SK-N-SH (cell line): ENCODE measurements around the gene ADAMTSL5. TPM values are rescaled to one million over a fixed set of nuclear protein-coding genes. Genes with fewer than 3 reads are reported as not detected.
"Not testable (repeated sequence)": the region's sequence is repeated elsewhere in the genome, so short reads cannot be mapped to it uniquely, and the experiment has no call there.

Source experiments
- CTCF ChIA-PET: fragments of 300-600, 350-600 bp; formaldehyde crosslinking; extraction: SDS; loops from one replicate; lab custom pipeline; 2021; lab: Yijun Ruan, JAX
- POLR2A ChIA-PET: fragments of 350-600 bp; sonication (Branson Sonifier 250); formaldehyde crosslinking; extraction: SDS; loops from one replicate; lab custom pipeline; 2020; ENCODE audit warnings: antibody characterized with exemption, inconsistent platforms; lab: Yijun Ruan, JAX
- DNase-seq: peaks from one replicate; pipeline ENCODE4 v3.0.0; 2012
- H2AFZ ChIP-seq: fragments of 200-600 bp; sonication (generic); 2 replicates; pipeline ENCODE4 v1.8.1; 2016; ENCODE audit warnings: antibody characterized with exemption, mild to moderate bottlenecking, low read depth
- H3F3A ChIP-seq: fragments of 200-600 bp; sonication (generic); replicated peaks from 2 replicates; pipeline ENCODE3; 2016; ENCODE audit warnings: antibody characterized with exemption, mild to moderate bottlenecking; ENCODE audit not compliant: insufficient read depth
- H3K27ac ChIP-seq, 2 experiments: fragments of 200-500 bp in 1 of 2; fragments of 200-600 bp in 1 of 2; sonication (Bioruptor generic) in 1 of 2; sonication (generic), shearing (Covaris generic) in 1 of 2; 2 replicates each; pipeline versions ENCODE4 v1.5.1 to v1.6.1; 2014 to 2016; ENCODE audit warnings: low read depth in 2 of 2, inconsistent platforms in 1 of 2, low read length in 1 of 2, mild to moderate bottlenecking in 1 of 2, mixed read lengths in 1 of 2
- H3K27me3 ChIP-seq: fragments of 200-600 bp; sonication (generic), shearing (Covaris generic); 2 replicates; pipeline ENCODE4 v1.6.1; 2016; ENCODE audit warnings: mixed run types; ENCODE audit not compliant: insufficient read depth
- H3K36me3 ChIP-seq, 2 experiments: fragments of 200-500 bp in 1 of 2; fragments of 200-600 bp in 1 of 2; sonication (Bioruptor generic) in 1 of 2; sonication (generic) in 1 of 2; replicated peaks in 1 of 2; 2 replicates each; pipeline versions ENCODE3 to v1.5.1; 2014 to 2016; ENCODE audit warnings: low read length in 1 of 2, mild to moderate bottlenecking in 1 of 2; ENCODE audit not compliant: insufficient read depth in 2 of 2, control insufficient read depth in 1 of 2
- H3K4me1 ChIP-seq, 2 experiments: fragments of 200-500 bp in 1 of 2; fragments of 200-600 bp in 1 of 2; sonication (Bioruptor generic) in 1 of 2; sonication (generic), shearing (Covaris generic) in 1 of 2; 2 replicates each; pipeline versions ENCODE4 v1.5.1 to v1.6.1; 2014 to 2016; ENCODE audit warnings: low read depth in 1 of 2, low read length in 1 of 2, mixed run types in 1 of 2; ENCODE audit not compliant: insufficient read depth in 2 of 2, control insufficient read depth in 1 of 2
- H3K4me2 ChIP-seq: fragments of 200-600 bp; sonication (generic), shearing (Covaris generic); 2 replicates; pipeline ENCODE4 v1.6.1; 2017; ENCODE audit warnings: mixed run types
- H3K4me3 ChIP-seq, 2 experiments: fragments of 200-500 bp in 1 of 2; fragments of 200-600 bp in 1 of 2; sonication (Bioruptor generic) in 1 of 2; sonication (generic), shearing (Covaris generic) in 1 of 2; 2 replicates each; pipeline versions ENCODE4 v1.5.1 to v1.8.1; 2014 to 2016; ENCODE audit warnings: low read depth in 2 of 2, inconsistent platforms in 1 of 2, low read length in 1 of 2, mild to moderate bottlenecking in 1 of 2, mixed read lengths in 1 of 2, moderate library complexity in 1 of 2
- H3K79me2 ChIP-seq: fragments of 200-600 bp; sonication (generic); 2 replicates; pipeline ENCODE4 v1.8.1; 2017; ENCODE audit warnings: mild to moderate bottlenecking; ENCODE audit not compliant: insufficient read depth
- H3K9ac ChIP-seq: fragments of 200-600 bp; sonication (generic); 2 replicates; pipeline ENCODE4 v1.6.1; 2017; ENCODE audit warnings: mixed run types
- H3K9me2 ChIP-seq: fragments of 200-600 bp; sonication (generic); 2 replicates; pipeline ENCODE4 v1.6.1; 2017; ENCODE audit warnings: mixed run types
- H3K9me3 ChIP-seq: fragments of 200-600 bp; sonication (generic); 2 replicates; pipeline ENCODE4 v1.6.1; 2017; ENCODE audit warnings: mixed run types, mild to moderate bottlenecking, moderate library complexity
- H4K20me1 ChIP-seq: fragments of 200-600 bp; sonication (generic); 2 replicates; pipeline ENCODE4 v1.6.1; 2017; ENCODE audit warnings: mild to moderate bottlenecking, mixed run types; ENCODE audit not compliant: insufficient read depth
- GATA2 ChIP-seq: sonication (generic); formaldehyde crosslinking; IDR thresholded peaks from 2 replicates; pipeline ENCODE4 v1.5.0; 2020; ENCODE audit warnings: mild to moderate bottlenecking, missing genetic modification reagents
- JUND ChIP-seq: IDR thresholded peaks from 2 replicates; pipeline ENCODE4 v1.4.0; 2012
- MEF2A ChIP-seq: IDR thresholded peaks from 2 replicates; pipeline ENCODE4 v1.4.0; 2012; ENCODE audit warnings: low read depth, borderline replicate concordance
- NRF1 ChIP-seq: IDR thresholded peaks from 2 replicates; pipeline ENCODE4 v1.6.1; 2012; ENCODE audit warnings: low read depth, mild to moderate bottlenecking, low read length
- POLR2AphosphoS5 ChIP-seq: IDR thresholded peaks from 2 replicates; pipeline ENCODE4 v1.6.1; 2012; ENCODE audit warnings: low read depth, low read length
- REST ChIP-seq: IDR thresholded peaks from 2 replicates; pipeline ENCODE4 v1.6.1; 2012; ENCODE audit warnings: mild to moderate bottlenecking, low read depth, low read length, moderate library complexity
- WGBS: methylation state at CpG from one replicate; pipeline ENCODE4 v1.1.6; 2017; ENCODE audit warnings: low lambda C conversion rate; 5-methylcytosine and 5-hydroxymethylcytosine counted together
- polyA plus RNA-seq, 3 experiments: library from polyadenylated mRNA; depleted of rRNA; stranded (reverse); fragments of >200 nt; gene quantifications; 2 replicates each; pipeline ENCODE4 v1.2.3, GENCODE V29; 2012

The ADAMTSL5 gene
- polyA plus RNA-seq, 1 of the 3 experiments (the other 2 are of a cell fraction) = 5.7 TPM

GRCh38 chr19:1501200-1501595 is 11.6 kb downstream of the ADAMTSL5 start:
- WGBS = 70% methylated on average over 9 of the region's 9 CpGs
- Histone ChIP-seq H4K20me1 (no peaks in the 10 kb centered on the region), H3K79me2 (no peaks in the 10 kb centered on the region), H2AFZ (no peak overlapping the region), H3K4me3 (no peak overlapping the region), H3K9me2 (no peaks in the 10 kb centered on the region), H3K36me3 (no peaks in the 10 kb centered on the region), H3K9ac (no peak overlapping the region), H3K9me3 (no peaks in the 10 kb centered on the region), H3K4me2 (no peak overlapping the region), H3K27me3 (0 out of 2 replicates have a peak, but pooled peaks cover 5% of the 10 kb centered on the region), H3F3A (peaks cover 8% of the 10 kb centered on the region), H3K4me1 (peaks cover 5 to 7% of the 10 kb centered on the region in 2 experiments; a peak in 2 of 4 replicates), H3K27ac (no peak overlapping the region)
- ChIA-PET POLR2A (no interaction called here), CTCF (interaction anchor here (0.8 to 3.0 kb wide), 3 partner anchors 10 to 46 kb away, joined by 3 to 9 read pairs (median 4); no protein-coding TSS in a partner anchor)
- TF ChIP-seq GATA2 (CRISPR knock-in tag) (no peak), REST (no peak), JUND (no peak), MEF2A (no peak), NRF1 (no peak), POLR2AphosphoS5 (no peak)
- no peak for DNase-seq

- CTCF ChIA-PET, H3K27me3 ChIP-seq, H2AFZ ChIP-seq, H3K27ac ChIP-seq, POLR2A ChIA-PET, H4K20me1 ChIP-seq, DNase-seq, H3K4me1 ChIP-seq, H3K4me3 ChIP-seq, H3F3A ChIP-seq, H3K9ac ChIP-seq, H3K9me2 ChIP-seq, H3K9me3 ChIP-seq, H3K4me2 ChIP-seq, H3K79me2 ChIP-seq, H3K36me3 ChIP-seq: not testable (repeated sequence)
- 40% methylated on average over 1 of the region's 34 CpGs for WGBS
These were observed 13.6 kb downstream of the ADAMTSL5 start for GRCh38 chr19:1499231-1499630.

- Histone ChIP-seq H3K4me3 (no peak overlapping the region), H3K27me3 (no peaks in the 10 kb centered on the region), H3K9me2 (no peaks in the 10 kb centered on the region), H3F3A (peaks cover 8% of the 10 kb centered on the region), H3K79me2 (no peaks in the 10 kb centered on the region), H2AFZ (no peak overlapping the region), H3K27ac (no peak overlapping the region), H3K9ac (no peak overlapping the region), H3K9me3 (no peaks in the 10 kb centered on the region), H4K20me1 (no peaks in the 10 kb centered on the region), H3K4me1 (peaks cover 0 to 3% of the 10 kb centered on the region in 2 experiments; a peak in 1 of 4 replicates), H3K36me3 (no peaks in the 10 kb centered on the region), H3K4me2 (no peak overlapping the region)
- ChIA-PET CTCF (no interaction called here), POLR2A (no interaction called here)
- no peak for DNase-seq
- 77% methylated on average over 4 of the region's 25 CpGs for WGBS
- TF ChIP-seq GATA2 (CRISPR knock-in tag) = no peak
These were observed 15.1 kb downstream of the ADAMTSL5 start for GRCh38 chr19:1497578-1498235.
